GF-D8 (cell line): ENCODE results near the gene TTLL4.

Experiments used
- DNase-seq: peaks from one replicate; lab custom pipeline; 2025; lab: John Stamatoyannopoulos, UW

TTLL4 gene

DNA sequence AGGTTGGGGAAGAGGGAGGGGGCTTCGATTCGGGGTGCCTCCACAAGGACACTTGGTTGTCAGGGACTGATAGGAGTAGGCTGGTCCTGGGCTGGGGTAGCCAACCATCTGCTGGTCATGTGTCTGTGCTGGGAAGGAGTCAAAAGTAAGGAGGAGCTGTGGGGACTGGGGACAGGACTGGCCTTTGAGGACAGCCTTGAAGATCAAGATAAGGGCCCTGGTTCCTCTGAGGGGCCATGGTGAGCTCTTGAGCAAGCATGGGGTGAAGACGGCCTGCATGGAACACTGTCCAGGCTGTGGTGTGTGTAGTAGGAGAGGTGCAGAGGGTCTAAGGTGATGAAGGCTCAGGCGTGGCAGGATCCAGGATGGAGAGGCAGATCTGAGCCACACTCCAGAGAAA is 73.1 kb downstream of the TTLL4 start:
- no peak for DNase-seq

DNA sequence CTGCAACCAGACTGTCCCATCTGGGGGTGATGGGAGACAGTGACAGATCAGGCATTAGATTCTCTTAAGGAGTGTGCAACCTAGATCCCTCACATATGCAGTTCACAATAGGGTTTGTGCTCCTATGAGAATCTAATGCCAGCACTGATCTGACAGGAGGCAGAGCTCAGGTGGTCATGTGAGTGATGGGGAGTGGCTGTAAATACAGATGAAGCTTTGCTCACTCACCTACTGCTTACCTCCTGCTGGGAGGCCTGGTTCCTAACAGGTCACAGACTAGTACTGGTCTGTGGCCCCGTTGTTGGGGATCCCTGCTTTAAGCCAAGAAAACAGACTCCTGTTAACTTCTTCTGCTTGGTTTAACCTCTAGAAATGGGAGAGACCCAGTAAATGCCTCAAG is 74.5 kb downstream of the TTLL4 start:
- DNase-seq, result no peak

DNA sequence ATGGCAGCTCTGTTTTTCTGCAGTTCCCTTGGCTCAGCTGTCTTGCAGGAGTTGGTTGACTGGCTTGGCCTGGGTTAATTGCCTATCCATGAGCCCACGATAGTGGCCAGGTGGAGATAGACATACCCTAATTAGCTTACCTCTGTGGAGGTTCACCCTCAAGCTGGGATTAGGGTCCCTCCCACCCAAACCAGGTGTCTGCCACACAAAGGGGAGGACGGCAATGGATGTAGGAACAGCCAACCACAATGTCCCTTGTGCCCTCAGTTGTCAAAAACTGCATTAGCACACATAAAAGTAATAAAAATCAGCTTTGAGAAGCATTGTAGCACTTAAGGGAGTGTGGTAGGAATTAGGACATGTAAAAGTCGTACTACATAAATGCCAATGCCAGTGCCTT is 75.5 kb downstream of the TTLL4 start:
- no peak for DNase-seq

DNA sequence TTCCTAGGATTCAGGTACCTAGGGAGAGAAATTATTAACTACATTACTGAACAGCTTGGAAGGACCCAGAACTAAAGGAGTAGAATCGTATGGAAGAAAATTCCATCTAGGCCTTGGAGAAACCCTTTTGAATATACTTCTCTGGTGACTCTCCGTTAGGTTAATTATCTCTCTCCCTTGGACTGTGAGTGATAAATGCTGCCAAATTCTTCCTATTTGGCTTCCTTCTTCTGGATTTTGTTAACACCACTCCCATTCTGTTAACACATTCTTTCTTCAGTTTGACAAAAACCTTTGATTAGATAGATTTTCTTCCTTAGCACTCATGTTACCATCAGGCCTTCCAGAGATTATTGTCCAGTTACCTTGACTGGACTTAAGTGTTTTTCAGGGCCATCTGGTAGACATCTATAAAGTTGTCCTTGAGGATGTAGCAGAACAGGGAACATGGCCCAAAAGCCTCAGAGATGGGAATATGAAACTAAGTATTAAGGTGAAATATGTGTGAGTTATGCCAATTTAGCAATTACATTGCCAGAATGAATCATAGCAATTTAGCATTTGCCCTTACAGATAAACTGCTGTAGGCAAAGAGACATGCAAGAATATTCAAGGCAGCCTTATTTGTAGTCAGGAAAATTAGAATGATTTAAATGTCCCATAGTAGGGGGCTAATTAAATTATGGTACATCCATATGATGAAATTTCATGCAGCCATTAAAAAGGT is 78.1 kb downstream of the TTLL4 start:
- no peak for DNase-seq

DNA sequence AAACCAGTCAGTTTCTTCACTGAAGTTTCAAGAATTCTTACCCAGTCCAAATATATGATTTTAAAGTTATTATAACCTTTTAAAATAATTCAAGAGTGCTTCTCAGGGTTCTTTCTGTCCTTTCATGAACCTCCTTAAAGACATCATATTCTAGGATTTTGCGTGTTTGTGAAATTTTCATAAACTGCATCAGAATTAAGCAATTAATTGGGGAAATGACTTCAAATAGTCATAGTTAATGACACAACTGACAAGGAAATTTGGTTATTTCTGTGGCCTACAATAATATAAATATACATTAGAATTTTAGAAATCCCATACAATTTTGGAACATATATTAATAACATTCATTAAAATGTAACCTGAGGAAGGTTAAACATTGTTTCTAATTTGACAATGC is 81.8 kb downstream of the TTLL4 start:
- DNase-seq, result no peak

DNA sequence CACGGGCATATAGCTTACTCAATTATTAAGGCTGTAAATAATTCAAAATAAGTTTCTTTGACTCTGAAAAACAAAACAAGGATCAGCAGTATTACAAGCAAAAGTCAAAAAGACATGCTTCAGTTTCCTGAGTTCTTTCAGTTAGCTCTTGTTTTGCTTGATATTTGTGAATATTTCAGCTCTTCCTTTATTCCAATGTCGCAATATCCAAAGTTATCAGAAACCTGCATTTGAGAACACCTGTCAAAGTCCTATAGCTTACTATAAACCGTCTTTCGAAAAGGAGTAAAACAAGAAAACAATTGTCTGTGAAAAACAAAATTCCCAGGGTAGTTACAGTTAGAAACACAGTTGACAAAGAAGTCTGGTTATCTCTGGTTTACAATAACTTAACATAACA is 86.1 kb downstream of the TTLL4 start:
- no peak for DNase-seq

DNA sequence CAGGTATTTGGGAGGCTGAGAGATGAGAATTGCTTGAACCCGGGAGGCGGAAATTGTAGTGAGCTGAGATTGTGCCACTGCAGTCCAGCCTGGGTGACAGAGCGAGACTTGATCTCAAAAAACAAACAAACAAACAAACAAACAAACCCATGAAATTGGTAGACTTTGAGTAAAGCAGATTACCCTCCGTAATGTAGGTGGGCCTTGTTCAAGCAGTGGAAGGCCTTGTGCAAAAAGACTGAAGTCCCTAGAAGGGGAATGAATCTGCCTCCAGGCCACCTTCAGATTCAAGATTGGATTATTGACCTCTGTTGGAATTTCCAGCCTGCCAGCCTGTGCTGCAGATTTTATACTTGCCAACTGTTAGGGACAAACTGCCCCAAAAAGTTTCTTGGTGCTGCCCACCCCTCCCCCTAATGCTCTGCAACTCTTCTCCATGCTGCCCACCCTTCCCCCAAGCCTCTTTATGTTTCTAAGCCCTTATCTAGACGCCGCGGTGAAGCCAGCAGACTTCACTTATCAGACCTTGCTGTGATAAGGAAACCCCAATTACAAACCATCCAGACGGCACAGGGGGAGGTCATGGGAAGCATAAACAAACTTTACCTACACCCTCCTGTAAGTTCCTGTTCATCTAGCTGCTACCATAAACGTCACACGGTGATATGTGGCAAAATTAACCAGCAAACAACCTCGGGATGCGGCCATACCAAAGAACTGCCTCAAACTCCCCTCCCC is 88.3 kb downstream of the TTLL4 start:
- no peak for DNase-seq

DNA sequence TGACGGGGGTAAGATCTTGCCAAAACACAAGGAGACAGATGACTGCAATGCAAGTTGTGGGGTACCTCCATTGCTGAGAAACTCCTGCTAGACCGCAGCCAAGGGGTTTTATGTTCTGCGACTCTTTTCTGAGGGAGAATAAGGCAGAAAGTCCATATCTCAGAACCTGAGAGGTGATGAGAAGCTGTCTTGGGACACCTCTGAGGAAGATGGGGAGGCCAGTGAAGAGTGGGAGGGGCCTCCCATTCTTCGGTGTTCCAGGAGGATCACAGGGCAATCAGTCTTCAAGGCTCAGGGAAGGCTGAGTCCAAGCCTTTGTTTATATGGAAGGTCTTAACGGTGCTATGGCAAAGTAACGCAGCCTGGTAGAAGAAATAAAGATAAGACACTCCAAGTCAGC is 89.4 kb downstream of the TTLL4 start:
- DNase-seq, result no peak

DNA sequence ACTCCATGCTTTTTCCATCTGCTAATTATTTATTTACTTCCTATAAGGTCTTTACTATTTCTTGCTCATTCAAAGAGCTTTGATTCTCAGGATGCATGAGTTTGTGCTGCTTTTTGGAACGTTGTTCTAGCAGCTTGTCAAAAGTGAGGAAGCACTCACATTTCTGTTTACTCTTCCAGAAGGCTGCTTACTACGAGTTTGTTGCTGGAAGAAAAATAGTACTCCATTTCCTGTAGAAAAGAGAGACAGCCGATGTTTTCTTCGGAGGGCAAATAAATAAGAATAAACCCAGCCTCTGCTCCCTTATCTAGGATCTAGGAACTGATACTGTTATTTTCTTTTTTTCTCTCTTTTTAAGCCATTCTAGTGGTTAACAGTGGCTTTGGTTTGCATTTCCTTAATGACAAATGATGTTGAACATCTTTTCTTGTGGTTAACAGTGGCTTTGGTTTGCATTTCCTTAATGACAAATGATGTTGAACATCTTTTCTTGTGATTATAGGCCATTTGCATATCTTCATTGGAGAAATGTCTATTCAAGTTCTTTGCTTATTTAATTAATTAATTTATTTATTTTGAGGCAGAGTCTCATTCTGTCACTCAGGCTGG is 91.9 kb downstream of the TTLL4 start:
- no peak for DNase-seq

DNA sequence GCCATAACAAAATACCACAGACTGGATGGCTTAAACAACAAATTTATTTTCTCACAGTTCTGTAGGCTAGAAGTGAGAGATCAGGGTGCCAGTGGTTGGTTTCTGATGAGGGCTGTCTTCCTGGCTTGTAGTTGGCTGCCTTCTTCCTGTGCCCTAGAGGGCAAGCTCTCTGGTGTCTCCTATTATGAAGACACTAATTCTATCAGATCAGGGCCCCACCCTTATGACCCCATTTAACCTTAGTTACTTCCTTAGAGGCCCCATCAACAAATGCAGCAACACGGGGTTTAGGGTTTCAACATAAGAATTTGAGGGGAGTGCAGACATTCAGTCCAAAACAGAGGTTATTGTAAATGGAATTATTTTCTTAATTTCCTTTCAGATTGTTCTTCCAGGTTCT is 94.2 kb downstream of the TTLL4 start:
- no peak for DNase-seq
